ENCODE measurements around the gene DLL1.

DLL1 gene

DNA sequence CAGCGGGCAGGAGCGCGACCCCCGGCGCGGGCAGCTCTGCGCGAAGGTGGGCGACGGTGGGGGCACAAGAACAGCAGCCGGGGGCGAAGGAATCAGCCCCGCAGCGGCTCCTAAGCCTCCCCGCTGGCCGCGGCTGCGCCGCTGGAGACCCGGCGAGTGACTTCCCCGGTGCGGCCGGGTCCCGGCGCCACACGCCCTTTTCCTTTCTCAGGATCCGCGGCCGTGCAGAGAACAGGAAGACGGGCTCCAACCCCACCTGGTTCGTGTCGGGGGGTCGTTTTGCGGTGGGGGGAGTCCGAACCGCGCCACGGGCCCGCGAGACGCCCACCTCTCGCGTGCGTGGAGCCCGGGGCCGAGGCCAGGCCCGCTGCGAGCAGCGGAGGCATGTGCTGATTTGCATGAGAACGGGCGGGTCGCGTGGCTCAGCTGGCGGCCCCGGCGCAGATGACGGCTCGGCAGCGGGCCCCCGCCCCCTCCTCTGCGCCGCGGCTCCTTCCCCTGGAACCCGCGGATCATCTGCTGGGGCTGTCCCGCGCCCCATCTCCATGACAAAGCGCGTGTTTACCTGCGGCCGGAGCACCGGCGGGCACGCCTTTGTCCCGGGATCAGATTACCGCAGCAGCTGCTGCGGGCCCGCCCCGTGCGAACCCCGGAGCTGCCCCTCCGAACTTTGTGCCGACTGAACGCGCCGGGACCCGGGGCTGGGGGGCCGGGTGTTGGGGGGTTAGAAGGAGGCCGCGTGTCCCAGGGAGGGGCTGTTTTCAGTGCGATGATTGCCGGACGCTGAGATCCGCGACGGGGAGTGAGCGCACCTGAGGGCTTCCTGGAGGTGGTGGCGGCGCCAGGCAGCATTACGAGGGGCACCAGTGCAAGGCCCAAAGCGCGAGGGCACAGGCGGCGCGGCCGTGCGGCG, 4.9 kb upstream of the DLL1 start:
- no peaks in the 10 kb centered on the region for H3F3A ChIP-seq (ENCODE audit: insufficient read depth, low read length)
- H3K4me1 ChIP-seq (ENCODE audit: low read length), result no peaks in the 10 kb centered on the region
- H3K4me2 ChIP-seq (ENCODE audit: low read depth, low read length), result peak overlapping the region; percentile 57
- no peak overlapping the region for H2AFZ ChIP-seq (ENCODE audit: low read length)
- H3K79me2 ChIP-seq (ENCODE audit: low read length), result no peaks in the 10 kb centered on the region
- peak; percentile 7 for DNase-seq
- no peak overlapping the region for H3K27ac ChIP-seq (ENCODE audit: low read length)
- no peak overlapping the region for H3K9ac ChIP-seq (ENCODE audit: low read length)
- no peaks in the 10 kb centered on the region for H3K9me2 ChIP-seq (replicated peaks; ENCODE audit: insufficient read depth, low read length)
- H3K36me3 ChIP-seq (replicated peaks; ENCODE audit: insufficient read depth, low read length), result no peaks in the 10 kb centered on the region
- TF ChIP-seq, protein P1, sequence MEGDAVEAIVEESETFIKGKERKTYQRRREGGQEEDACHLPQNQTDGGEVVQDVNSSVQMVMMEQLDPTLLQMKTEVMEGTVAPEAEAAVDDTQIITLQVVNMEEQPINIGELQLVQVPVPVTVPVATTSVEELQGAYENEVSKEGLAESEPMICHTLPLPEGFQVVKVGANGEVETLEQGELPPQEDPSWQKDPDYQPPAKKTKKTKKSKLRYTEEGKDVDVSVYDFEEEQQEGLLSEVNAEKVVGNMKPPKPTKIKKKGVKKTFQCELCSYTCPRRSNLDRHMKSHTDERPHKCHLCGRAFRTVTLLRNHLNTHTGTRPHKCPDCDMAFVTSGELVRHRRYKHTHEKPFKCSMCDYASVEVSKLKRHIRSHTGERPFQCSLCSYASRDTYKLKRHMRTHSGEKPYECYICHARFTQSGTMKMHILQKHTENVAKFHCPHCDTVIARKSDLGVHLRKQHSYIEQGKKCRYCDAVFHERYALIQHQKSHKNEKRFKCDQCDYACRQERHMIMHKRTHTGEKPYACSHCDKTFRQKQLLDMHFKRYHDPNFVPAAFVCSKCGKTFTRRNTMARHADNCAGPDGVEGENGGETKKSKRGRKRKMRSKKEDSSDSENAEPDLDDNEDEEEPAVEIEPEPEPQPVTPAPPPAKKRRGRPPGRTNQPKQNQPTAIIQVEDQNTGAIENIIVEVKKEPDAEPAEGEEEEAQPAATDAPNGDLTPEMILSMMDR (IDR thresholded peaks at IDR 0.05; ENCODE audit: low read length), result no peak
- TF ChIP-seq EZH2phosphoT487 (IDR thresholded peaks at IDR 0.05; ENCODE audit: low read length) (no peak), EZH2 (optimal IDR thresholded peaks at IDR 0.05; ENCODE audit: low read depth, low read length) (no peak)
- H4K20me1 ChIP-seq (ENCODE audit: insufficient read depth, low read length), result no peaks in the 10 kb centered on the region
- H3K9me3 ChIP-seq (replicated peaks; ENCODE audit: insufficient read depth, low read length), result no peaks in the 10 kb centered on the region
- peaks cover 59% of the 10 kb centered on the region for H3K27me3 ChIP-seq (replicated peaks; ENCODE audit: insufficient read depth, low read length)
- peak overlapping the region; percentile 22; the same call in 1 of the 2 replicates for H3K4me3 ChIP-seq (ENCODE audit: low read length)

DNA sequence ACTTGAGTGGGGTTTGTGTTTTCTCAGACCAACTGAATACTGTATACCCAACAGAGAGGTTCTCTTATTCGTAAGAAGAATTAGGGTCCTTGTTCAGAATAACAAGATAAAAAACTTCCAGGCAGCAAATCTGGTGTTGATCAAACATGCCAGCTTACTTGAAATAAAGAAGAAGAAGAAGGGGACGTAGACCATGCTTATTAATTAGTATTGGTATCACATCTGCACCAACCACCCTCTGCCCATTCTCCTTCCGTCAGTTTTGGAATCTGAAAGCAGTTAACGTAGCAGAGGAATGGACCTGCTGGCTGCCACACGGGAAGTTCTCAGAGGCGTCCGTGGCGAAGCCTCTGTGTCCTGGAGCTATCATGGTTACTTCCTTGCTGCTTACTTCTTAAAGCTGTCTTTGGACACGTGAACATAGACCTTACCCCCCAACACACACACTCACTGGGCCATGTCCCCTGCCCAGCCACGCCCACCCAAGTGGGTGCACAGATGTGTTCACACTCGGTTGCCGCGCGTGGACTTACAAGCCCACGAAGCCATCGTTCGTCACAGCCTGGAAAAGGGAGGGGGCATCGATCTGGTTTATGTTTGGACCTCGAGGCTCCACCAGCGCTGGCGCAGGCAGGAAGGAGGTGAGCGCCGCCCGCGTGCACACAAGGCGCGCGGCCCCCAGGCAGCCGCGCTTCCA, 4.1 kb upstream of the DLL1 start:
- Histone ChIP-seq H2AFZ (ENCODE audit: low read length) (no peak overlapping the region), H3K36me3 (replicated peaks; ENCODE audit: insufficient read depth, low read length) (no peaks in the 10 kb centered on the region), H3K27me3 (replicated peaks; ENCODE audit: insufficient read depth, low read length) (peaks cover 63% of the 10 kb centered on the region), H3F3A (ENCODE audit: insufficient read depth, low read length) (no peaks in the 10 kb centered on the region), H4K20me1 (ENCODE audit: insufficient read depth, low read length) (no peaks in the 10 kb centered on the region), H3K4me1 (ENCODE audit: low read length) (no peaks in the 10 kb centered on the region), H3K9me3 (replicated peaks; ENCODE audit: insufficient read depth, low read length) (no peaks in the 10 kb centered on the region), H3K4me2 (ENCODE audit: low read depth, low read length) (peak overlapping the region; percentile 57; the same call in 1 of the 2 replicates), H3K9me2 (replicated peaks; ENCODE audit: insufficient read depth, low read length) (no peaks in the 10 kb centered on the region), H3K27ac (ENCODE audit: low read length) (no peak overlapping the region), H3K4me3 (ENCODE audit: low read length) (no peak overlapping the region), H3K79me2 (ENCODE audit: low read length) (no peaks in the 10 kb centered on the region), H3K9ac (ENCODE audit: low read length) (no peak overlapping the region)
- TF ChIP-seq, protein P1 (IDR thresholded peaks at IDR 0.05; ENCODE audit: low read length), result no peak
- TF ChIP-seq EZH2 (optimal IDR thresholded peaks at IDR 0.05; ENCODE audit: low read depth, low read length), result no peak
- TF ChIP-seq EZH2phosphoT487 (IDR thresholded peaks at IDR 0.05; ENCODE audit: low read length), result no peak
- no peak for DNase-seq

DNA sequence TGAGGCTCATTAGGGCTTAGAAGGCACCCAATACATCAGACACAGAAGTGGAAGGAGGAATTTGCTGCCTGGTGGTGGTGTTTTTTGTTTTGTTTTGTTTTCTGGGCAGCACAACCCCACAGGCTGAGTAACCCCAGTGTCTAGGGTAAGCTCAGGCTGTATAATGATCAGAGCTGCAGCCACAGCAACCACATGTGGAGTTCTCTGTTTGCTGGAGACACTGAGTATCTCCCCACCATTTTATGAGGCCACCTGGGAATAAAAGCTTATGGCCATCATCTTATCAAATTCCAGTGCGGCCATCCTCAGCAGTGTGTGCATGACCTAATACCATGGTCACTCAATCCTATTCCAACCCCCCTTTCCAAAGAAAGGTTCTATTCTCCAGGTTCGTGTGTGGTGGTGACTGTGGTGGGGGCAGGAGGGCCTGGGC, 3.4 kb upstream of the DLL1 start:
- Histone ChIP-seq H3K27ac (ENCODE audit: low read length) (no peak overlapping the region), H4K20me1 (ENCODE audit: insufficient read depth, low read length) (no peaks in the 10 kb centered on the region), H3K9ac (ENCODE audit: low read length) (no peak overlapping the region), H3K4me2 (ENCODE audit: low read depth, low read length) (no peak overlapping the region), H3K36me3 (replicated peaks; ENCODE audit: insufficient read depth, low read length) (no peaks in the 10 kb centered on the region), H2AFZ (ENCODE audit: low read length) (no peak overlapping the region), H3K4me3 (ENCODE audit: low read length) (no peak overlapping the region), H3K79me2 (ENCODE audit: low read length) (no peaks in the 10 kb centered on the region), H3K27me3 (replicated peaks; ENCODE audit: insufficient read depth, low read length) (peaks cover 63% of the 10 kb centered on the region), H3K9me2 (replicated peaks; ENCODE audit: insufficient read depth, low read length) (no peaks in the 10 kb centered on the region), H3K9me3 (replicated peaks; ENCODE audit: insufficient read depth, low read length) (no peaks in the 10 kb centered on the region), H3K4me1 (ENCODE audit: low read length) (no peaks in the 10 kb centered on the region), H3F3A (ENCODE audit: insufficient read depth, low read length) (no peaks in the 10 kb centered on the region)
- TF ChIP-seq, protein P1 (IDR thresholded peaks at IDR 0.05; ENCODE audit: low read length), result no peak
- TF ChIP-seq EZH2 (optimal IDR thresholded peaks at IDR 0.05; ENCODE audit: low read depth, low read length) (no peak), EZH2phosphoT487 (IDR thresholded peaks at IDR 0.05; ENCODE audit: low read length) (no peak)
- no peak for DNase-seq

All from MM.1S (cell line).